NCI-H2107 treated with DMSO at 0.1 percent for 48 hours (cell line): ENCODE results near the gene CLSTN2.

ENCODE experiments used
- DNase-seq: peaks from one replicate; lab custom pipeline; 2025; ENCODE audit not compliant: unreplicated experiment; lab: John Stamatoyannopoulos, UW

The CLSTN2 gene

GRCh38 chr3:140270329-140270728 lies 335.3 kb downstream of the CLSTN2 start:
- no peak for DNase-seq

- DNase-seq, result no peak
Measured at GRCh38 chr3:140273542-140274195, 338.7 kb downstream of the CLSTN2 start.

GRCh38 chr3:140274429-140274828 lies 339.4 kb downstream of the CLSTN2 start:
- no peak for DNase-seq

DNA sequence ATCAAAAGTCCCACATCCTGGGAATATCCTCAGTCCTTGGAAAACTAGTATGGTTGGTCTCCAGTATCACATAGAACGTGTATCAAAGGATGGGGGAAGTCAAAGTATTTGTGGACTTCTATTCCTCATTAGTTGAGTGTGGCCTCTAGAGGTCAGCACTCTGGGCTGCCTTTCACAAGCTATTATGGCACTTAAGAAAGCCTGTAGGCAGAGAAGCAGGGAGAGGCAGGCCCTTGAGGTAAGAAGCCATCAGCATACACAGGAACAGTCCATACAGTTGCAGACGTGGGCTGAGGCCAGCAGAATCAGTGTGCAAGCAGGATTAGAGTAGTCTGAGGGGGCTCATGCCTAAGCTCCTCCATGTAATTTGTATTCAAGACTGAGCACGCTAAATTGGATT lies 341.7 kb downstream of the CLSTN2 start:
- DNase-seq, result no peak

DNA sequence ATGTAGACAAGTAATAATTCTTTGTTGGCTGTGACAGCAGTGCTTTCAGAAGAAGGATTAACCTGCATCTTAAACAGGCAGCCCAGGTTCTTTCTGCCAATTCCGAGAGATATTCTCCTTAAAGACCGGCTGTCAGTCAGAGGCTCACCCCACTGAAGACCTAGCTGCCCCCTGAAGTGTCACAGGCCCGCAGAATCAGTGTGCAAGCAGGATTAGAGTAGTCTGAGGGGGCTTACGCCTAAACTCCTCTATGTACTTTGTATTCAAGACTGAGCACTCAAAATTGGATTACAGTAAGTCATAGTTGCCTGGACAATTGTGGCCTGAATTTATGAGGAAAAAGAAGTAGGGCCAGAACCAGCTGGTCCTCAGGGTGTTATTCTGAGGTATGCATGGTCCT lies 342.9 kb downstream of the CLSTN2 start:
- DNase-seq, result no peak

DNA sequence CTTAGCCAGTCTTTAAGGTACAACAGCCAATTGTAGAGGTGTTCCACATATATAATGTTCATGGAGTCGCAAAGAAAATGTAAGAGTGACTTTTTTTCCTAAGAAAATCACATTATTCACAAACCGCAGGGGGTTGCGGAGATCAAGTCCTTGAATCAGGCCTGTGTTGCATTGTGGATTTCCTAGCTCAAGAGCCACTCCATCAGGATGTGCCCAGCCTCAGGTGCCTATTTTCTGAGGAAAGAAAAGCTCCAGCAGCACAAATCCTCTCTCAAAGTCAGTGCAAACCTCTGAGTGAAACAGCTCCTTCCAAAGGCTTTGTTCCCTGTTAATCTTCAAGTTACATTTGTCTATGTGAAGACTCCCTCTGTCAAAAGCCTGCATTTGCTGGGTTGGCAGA lies 349.4 kb downstream of the CLSTN2 start:
- peak; percentile 19 for DNase-seq

DNA sequence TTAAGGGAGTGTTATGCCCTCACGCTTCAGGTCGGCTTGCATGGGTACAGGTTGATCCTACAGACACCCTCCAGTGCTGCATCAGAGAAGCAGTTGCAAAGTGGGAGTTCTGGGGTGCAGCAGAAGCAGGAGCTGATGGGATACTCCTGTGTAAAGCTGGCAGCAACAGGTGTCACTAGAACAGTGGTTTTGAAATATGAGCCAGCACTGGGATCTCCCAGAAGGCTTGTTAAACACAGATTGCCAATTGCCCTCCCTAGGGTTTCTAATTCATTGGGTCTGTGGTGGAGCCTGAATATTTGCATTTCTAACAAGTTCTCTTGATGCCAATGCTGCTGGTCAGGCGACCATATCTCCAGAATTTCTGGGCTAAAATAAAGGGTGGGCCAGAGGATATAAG lies 350.4 kb downstream of the CLSTN2 start:
- peak; percentile 95 for DNase-seq

- no peak for DNase-seq
Measured at GRCh38 chr3:140288595-140288994, 353.6 kb downstream of the CLSTN2 start.

DNA sequence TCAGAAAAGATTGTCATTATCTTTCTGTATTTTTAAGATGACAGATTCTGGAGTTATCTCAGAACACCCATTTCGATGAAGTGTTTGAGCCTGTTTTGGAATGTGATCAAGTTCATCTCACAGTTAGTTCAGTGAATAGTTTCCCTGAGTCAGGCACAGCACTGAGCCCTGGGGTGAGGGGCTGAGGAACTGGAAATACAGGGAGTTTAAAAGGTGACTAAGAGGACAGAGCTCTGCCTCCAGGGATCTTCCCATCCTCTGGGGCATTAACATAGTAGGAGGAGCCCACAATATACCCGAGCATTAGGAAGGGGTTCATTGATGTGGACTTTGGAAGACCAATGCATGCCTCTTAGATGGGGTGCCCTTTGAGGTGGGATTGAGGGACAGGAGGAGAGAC lies 355.1 kb downstream of the CLSTN2 start:
- no peak for DNase-seq

GRCh38 chr3:140292170-140292569 lies 357.2 kb downstream of the CLSTN2 start:
- no peak for DNase-seq

- no peak for DNase-seq
Measured at GRCh38 chr3:140292684-140293083, 357.7 kb downstream of the CLSTN2 start.

- no peak for DNase-seq
Measured at GRCh38 chr3:140294058-140294457, 359.1 kb downstream of the CLSTN2 start.

- no peak for DNase-seq
Measured at GRCh38 chr3:140296796-140297352, 361.9 kb downstream of the CLSTN2 start.

DNA sequence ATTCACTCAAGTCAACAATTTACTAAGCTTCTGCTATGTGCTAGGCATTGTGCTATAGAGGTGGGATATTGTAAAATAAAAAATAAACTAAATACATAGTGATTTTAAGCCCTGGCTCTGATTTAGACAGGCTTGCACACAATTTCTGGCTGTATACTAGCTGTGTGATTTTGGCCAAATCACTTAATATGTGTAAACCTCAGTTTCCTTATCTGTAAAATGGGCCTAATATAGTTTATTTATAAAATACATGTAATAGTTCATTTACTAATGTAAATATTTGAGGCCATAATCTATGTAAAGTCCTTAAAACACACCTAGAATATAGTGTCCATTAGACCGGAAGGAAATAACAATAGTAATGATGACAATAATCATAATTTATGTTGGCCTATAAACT lies 363.1 kb downstream of the CLSTN2 start:
- no peak for DNase-seq

DNA sequence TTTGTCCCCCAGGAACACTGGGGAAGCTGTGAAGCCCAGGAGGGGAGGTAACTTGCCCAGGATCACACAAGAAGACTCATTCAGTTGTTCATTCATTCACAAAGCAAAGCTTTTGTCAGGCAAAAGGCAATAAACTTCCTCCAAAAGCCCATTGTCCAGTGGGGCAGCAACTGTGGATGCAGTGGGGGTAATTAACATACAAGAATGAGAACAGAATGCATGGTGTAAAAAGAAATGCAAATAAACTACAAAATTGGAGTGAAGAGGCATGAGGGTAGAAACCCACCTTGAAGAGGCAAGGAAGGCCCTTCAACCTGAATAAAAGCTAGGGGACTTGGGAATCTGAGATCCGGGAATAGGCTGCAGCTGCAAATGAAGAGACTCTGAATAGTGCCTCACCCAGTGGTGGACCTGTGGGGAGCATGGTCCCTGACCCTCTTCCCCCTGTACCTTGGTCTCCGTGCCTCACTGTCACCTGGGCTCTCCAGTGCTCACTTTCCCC lies 363.6 kb downstream of the CLSTN2 start:
- no peak for DNase-seq

GRCh38 chr3:140303875-140304274 lies 368.9 kb downstream of the CLSTN2 start:
- no peak for DNase-seq

DNA sequence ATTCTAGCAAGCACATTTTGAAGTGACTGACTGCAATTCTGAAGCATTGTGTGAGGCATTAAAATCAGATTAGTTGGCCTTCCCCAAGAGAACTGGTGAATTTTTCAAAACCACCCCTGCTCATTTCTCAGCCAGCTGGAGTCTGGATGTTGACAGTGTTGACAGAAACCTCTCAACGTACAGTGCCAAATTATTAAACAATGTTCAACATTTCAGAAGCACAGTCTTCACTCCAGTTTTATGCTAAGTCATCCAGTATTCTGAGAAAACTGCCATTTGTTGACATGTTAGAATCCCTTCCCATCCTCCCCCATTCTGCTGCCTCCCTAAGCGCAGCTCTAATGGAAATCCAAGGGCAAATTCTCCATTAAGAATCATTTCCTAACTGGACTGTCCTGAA lies 373.6 kb downstream of the CLSTN2 start:
- DNase-seq, result no peak

GRCh38 chr3:140311428-140311827 lies 376.4 kb downstream of the CLSTN2 start:
- no peak for DNase-seq

GRCh38 chr3:140315955-140316354 lies 381.0 kb downstream of the CLSTN2 start:
- no peak for DNase-seq

DNA sequence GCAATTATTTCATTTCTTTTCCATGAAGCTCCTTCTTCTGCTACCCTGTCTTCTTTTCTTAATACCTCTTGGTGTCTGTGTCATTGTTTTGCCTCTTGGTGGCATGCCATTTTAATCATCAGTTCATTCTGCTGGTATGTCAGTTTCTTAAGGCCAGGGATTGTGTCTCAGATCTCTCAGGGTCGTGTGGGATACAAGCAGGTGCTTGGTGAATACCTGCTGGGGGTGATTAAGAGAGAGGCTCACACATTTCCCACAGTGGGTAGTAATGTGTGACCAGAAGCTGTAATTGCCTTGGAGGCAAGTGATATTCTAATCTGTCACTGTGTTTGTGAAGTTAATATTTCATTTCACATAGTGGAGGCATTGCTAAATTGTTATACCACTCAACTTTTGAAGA lies 381.5 kb downstream of the CLSTN2 start:
- no peak for DNase-seq

DNA sequence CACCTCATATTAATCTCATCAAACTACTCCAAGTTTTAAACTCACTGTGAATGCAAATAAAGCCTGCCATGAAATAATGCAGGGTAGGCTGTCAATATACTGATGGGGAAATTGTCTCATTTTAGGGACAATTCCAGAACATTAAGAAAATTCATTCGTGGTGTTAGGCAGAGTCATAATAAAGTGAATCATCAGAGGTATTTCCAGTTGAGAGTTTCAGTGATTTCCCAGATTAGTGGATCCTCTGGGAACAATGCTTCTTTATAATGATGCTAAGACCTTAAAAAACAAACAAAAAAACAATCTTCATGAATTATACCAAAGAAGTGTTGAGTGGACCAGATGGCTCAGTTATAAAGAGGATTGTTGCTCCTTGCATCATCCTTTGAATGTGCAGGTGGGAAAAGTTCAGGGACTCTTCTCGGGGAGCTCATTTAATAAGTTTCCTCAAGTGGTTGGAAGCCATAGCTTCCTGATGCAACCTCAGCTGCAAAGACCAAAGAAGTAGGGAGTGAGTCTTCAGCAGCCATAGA lies 381.9 kb downstream of the CLSTN2 start:
- no peak for DNase-seq

GRCh38 chr3:140319739-140320138 lies 384.8 kb downstream of the CLSTN2 start:
- peak; percentile 87 for DNase-seq

DNA sequence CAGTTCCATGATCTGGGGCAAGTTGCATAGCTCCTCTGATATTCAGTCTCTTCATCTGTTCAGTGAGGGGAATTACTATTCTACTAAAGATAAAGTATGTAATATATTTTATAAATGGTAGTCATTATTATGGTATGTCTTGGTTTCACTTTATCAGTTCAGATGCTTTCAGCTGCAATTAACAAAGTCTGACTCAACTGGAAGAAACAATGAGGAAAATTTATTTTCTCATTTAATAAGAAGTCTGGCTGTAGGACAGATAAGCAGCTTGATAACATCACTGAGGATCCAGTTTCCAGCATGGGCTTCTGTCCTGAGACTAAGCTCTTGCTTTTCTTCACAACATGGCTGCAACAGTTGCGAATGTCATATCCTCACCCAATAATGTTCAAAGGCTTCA lies 388.6 kb downstream of the CLSTN2 start:
- no peak for DNase-seq
